NK-92 treated with Interleukin-12 subunit alpha and Interleukin-12 subunit beta, amount 100 ng/mL, for 24 hours (cell line): ENCODE measurements around the gene DHX9.
"Not testable (repeated sequence)": the region's sequence is repeated elsewhere in the genome, so short reads cannot be mapped to it uniquely, and the experiment has no call there.

Experiments used
- DNase-seq: peaks from one replicate; lab custom pipeline; 2025; lab: John Stamatoyannopoulos, UW

DHX9 gene

DNA sequence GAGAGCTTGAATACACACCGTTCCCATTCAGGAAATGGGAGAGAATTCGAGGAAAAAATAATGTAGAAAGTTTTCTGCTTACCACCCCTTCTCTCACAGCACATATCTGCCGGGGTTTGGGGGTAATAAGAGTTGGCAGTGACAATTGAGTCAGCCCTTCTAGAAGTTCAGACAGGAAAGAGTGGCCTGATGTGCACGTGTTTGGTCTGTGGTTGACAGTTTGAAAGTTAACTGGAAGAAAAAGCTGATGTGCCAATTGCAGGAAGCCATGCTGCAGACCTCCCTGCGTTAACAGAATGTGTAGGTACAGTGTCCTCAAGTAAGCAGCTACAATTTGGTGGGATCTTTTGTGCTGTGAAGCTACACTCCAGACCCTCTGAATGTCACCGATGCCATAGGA is 50.9 kb downstream of the DHX9 start:
- DNase-seq, result peak; percentile 34

DNA sequence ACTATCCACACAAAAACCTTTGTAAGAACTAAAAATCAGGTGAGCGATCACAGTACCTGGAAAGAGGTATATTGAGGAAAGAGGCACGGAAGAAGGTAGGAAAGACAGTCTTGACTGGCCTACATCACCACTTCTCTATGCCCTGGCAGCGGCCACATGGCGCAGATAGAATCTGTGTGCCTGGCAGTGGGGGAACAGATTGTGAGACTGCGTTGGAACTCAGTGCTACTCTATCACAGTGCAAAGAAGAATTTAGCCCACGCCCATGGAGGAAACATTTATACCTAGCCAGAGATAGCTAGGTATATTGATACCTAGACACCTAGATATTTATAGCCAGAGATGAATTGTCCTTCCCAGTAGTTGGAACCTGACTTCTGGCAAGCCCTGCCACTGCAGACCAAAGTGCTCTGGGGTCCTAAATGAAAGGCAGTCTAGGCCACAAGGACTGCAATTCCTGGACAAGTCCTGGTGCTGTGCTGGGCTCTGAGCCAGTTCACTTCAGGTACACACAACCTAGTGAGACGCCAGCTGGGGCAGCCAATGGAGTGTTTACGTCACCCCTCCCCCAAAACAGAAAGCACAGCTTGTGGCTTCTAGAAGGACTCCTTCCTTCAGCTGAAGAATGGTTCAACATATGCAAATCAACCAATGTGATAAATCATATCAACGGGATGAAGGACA is 51.9 kb downstream of the DHX9 start:
- DNase-seq, result no peak

DNA sequence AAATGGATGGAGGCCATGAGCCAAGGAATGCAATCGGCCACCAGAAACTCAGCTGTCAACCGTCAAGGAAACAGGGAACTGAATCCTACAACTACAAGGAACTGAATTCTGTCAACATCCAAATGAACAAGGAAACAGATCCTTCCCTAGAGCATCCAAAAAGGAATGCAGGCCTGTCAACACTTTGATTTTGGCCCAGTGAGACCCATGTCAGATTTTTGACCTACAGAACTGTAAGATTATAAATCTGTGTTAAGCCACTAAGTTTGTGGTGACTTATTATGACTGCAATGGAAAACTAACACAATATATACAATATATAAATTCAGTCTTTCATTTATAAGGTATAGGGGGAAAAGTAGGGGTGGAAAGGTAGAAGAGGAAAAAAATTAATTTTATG is 58.5 kb downstream of the DHX9 start:
- DNase-seq, result no peak

DNA sequence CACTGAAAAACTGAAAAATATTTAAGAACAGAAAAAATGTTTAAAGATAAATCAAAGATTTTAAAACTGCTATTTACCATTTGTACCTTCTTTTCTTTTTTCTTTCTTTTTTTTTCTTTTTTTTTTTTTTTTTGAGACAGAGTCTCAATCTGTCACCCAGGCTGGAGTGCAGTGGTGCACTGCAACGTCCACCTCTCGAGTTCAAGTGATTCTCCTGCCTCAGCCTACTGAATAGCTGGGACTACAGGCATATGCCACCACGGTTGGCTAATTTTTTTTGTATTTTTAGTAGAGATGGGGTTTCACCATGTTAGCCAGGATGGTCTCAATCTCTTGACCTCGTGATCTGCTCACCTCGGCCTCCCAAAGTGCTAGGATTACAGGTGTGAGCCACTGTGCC is 62.8 kb downstream of the DHX9 start:
- DNase-seq, result not testable (repeated sequence)

DNA sequence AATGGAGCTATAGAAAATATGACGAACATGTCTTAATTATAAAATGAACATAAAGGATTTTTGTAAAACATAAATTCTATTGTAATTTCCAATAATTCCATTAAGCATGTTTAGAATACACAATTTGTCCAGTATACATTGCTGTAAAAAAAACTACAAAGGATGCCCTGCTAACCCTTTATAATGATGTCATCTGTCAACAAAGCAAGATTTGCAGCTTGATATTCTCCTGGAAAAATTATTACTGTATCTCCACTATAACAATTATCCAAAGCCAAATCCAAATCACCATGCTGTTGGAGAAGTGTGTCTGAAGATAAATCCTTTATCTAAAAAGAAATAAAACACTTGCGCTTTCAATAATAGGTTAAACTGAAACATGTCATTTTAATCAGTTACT is 66.2 kb downstream of the DHX9 start:
- DNase-seq, result no peak

DNA sequence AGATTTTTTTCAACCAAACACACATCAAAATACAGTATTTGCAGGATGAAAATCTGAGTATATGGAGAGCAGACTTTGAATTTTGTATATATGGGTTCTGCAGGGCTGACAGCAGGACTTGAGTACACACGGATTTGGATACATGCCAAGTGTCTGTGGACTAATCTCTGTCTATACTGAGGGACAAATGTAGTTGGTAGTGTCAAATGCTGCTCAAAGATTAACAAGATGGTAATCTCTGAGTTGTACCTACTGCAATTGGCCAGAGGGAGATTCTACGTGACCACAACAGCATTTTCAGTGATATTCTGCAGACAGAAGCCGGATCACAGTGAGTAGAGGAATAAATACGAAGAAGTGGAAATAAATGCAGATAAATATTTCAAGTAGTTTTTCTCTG is 70.4 kb downstream of the DHX9 start:
- DNase-seq, result no peak

DNA sequence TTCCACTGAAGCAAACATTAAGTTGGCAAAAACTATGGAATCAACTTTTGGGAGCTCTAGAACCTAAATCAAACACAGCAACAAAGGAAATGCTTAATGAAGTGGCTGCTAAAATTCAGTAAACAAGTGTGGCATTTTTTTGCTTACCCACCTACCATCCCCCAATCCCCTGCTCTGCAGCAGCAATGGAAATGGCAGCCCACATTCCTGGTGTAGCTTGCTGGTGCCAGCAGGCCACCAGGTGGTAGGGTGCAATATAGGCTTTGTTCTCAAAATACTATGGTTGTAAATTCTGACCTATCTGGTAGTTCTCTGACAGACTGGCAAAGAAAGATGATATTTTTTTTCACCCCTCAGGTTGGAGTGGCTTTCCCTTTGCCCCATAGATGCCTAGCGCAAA is 71.0 kb downstream of the DHX9 start:
- DNase-seq, result no peak

DNA sequence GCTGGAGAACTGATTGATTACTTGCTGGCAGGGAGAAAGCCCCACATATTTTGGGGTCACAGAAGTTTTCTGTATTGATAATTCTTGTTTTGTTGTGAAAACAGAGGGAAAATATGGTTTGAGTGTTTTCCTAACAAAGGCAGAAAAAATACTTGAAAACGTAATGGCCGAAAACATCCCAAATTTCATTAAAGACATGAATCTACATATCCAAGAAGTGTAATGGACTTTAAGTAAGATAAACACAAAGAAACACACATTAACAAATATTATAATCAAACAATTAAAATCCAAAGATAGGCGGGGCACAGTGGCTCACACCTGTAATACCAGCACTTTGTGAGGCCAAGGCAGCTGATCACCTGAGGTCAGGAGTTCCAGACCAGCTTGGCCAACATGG is 74.3 kb downstream of the DHX9 start:
- DNase-seq, result no peak

DNA sequence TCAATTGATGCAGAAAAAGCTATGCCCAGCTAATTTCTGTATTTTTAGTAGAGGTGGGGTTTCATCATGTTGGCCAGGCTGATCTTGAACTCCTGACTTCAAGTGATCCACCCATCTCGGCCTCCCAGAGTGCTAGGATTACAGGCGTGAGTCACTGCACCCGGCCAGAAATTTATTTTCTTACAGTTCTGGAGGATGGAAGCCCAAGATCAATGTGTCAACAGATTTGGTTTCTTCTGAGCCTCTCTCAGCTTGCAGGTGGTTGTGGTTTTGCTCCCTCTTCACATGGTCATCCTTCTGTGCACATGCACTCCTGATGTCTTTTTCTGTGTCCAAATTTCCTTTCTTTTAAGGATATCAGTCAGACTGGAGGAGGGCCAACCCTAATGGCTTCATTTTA is 78.2 kb downstream of the DHX9 start:
- DNase-seq, result no peak

DNA sequence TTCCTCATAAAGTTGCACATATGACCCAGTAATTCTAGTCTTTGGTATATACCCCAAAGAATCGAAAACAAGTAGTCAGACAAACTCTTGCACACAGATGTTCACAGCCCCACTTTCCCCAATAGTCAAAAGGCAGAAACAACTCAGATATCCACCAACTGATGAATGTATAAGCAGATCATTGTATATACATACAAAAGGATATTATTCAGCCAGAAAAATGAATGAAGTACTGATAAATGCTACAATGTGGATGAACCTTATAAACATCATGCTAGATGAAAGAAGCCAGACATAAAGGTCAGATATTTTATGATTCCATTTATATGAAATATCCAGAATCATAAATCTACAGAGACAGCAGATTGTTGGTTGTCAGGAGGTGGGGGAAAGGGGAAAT is 86.5 kb downstream of the DHX9 start:
- no peak for DNase-seq

DNA sequence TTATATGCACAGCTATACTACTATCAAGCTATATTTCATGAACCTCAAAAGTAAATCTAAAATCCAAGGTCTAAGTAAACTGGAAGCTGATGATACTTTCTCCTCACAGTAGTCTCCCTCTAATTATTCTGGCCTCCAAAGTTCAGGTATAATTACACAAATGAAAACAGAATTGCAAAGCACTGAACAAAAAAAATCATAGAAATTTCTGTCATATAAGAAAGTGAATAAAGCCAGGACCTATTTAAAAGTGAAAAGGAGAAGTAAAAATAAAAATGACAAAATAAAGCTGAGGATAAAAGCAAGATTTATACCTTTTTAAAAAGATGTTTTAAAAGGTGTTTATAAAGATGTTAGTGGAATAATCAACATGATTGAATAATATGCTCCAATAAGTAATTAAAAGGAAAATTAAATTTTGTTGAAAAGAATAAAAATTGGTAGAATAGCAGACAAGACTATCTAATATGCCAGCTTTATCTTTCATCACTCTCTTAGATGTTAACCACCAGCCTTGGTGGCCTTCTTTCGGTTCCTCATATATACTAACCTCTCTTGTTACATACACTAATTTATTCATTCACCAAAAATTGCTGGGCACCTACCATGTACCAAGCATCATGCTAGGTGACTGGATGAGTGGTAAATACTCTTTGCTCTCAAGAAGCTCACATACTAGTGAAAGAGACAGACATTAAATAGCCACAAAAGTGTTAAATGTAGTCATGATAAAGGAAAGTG is 88.7 kb downstream of the DHX9 start:
- no peak for DNase-seq

DNA sequence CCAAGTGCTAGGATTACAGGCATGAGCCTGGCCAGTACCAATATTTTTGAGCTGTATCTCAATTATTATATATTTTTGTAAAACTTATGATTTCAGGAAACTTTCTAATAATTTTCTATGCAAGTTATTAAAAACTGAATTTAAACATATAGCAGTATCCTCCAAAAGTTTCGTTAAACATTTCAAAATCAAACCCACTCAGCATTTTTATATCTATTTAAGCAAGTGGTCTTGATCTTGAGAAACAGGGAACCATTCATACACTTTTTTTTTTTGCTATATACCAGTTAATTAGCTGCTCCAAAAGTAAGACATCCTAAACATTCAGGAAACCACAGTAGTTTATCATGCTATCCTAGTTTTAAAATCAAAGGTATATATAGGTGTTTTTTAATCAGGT is 91.8 kb downstream of the DHX9 start:
- DNase-seq, result no peak

DNA sequence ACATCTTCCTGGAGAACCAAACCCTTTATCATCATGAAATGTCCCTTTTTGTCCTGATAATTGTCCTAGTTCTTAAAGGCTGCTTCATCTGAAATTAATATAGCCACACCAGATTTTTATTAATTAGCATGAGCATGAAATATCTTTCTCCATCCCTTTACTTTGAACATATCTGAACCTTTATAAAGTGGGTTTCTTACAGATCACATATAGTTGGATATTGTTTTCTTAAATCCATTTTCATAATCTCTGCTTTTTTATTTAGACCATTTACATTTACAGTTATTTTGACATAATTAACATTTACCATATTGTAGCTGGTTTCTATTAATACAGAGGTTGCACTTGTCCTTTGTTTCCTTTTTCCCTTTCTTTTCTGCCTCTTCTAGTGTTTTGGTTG is 96.6 kb downstream of the DHX9 start:
- DNase-seq, result no peak
